Hepatocyte (in vitro differentiated cells): ENCODE results near the gene RAD23B. TPM values are rescaled to one million over a fixed set of nuclear protein-coding genes. Genes with fewer than 3 reads are reported as not detected.

Experiments used
- DNase-seq: peaks from one replicate; pipeline ENCODE4 v3.0.0-alpha.2; 2016; ENCODE audit warnings: low spot score
- H2AFZ ChIP-seq: fragments of 200-600 bp; sonication (generic); 2 replicates; pipeline ENCODE4 v1.6.0; 2016; ENCODE audit warnings: antibody characterized with exemption, mild to moderate bottlenecking
- H3K27ac ChIP-seq: fragments of 200-600 bp; sonication (generic); 2 replicates; pipeline ENCODE4 v1.5.1; 2016; ENCODE audit warnings: mild to moderate bottlenecking
- H3K27me3 ChIP-seq: fragments of 200-600 bp; sonication (generic); 2 replicates; pipeline ENCODE4 v1.6.1; 2016
- H3K36me3 ChIP-seq: fragments of 200-600 bp; sonication (generic); replicated peaks from 2 replicates; pipeline ENCODE4 v1.5.1; 2016; ENCODE audit warnings: low read depth; ENCODE audit not compliant: insufficient read depth
- H3K4me1 ChIP-seq: fragments of 200-600 bp; sonication (generic); 2 replicates; pipeline ENCODE4 v1.5.1; 2016; ENCODE audit warnings: mild to moderate bottlenecking, moderate library complexity; ENCODE audit not compliant: insufficient read depth
- H3K4me2 ChIP-seq: fragments of 200-600 bp; sonication (generic); 2 replicates; pipeline ENCODE4 v1.6.0; 2016
- H3K4me3 ChIP-seq: fragments of 200-600 bp; sonication (generic); 2 replicates; pipeline ENCODE4 v1.5.1; 2016; ENCODE audit warnings: mild to moderate bottlenecking
- H3K79me2 ChIP-seq: fragments of 200-600 bp; sonication (generic); 2 replicates; pipeline ENCODE4 v1.6.0; 2017; ENCODE audit warnings: mild to moderate bottlenecking
- H3K9me2 ChIP-seq: fragments of 200-600 bp; sonication (generic); replicated peaks from 2 replicates; pipeline ENCODE4 v1.6.0; 2017; ENCODE audit warnings: mild to moderate bottlenecking; ENCODE audit not compliant: insufficient read depth
- H3K9me3 ChIP-seq: fragments of 200-600 bp; sonication (generic); 2 replicates; pipeline ENCODE4 v1.5.1; 2016; ENCODE audit warnings: low read depth, mild to moderate bottlenecking
- H4K20me1 ChIP-seq: fragments of 200-600 bp; sonication (generic); 2 replicates; pipeline ENCODE4 v1.6.0; 2016; ENCODE audit warnings: mild to moderate bottlenecking; ENCODE audit not compliant: insufficient read depth, poor library complexity, severe bottlenecking
- EZH2 ChIP-seq: fragments of 200-600 bp; sonication (generic); IDR thresholded peaks from 2 replicates; pipeline ENCODE4 v1.6.1; 2016; ENCODE audit warnings: antibody characterized with exemption, mild to moderate bottlenecking, borderline replicate concordance
- EZH2phosphoT487 ChIP-seq: fragments of 200-600 bp; sonication (generic); IDR thresholded peaks from one replicate; pipeline ENCODE4 v1.6.1; 2018; ENCODE audit warnings: antibody characterized with exemption, mild to moderate bottlenecking, low read depth, moderate library complexity; ENCODE audit not compliant: unreplicated experiment, severe bottlenecking
- WGBS: methylation state at CpG from one replicate; pipeline ENCODE4 v1.1.6; 2016; ENCODE audit warnings: low lambda C conversion rate; ENCODE audit errors: missing lambda C conversion rate; 5-methylcytosine and 5-hydroxymethylcytosine counted together
- polyA plus RNA-seq: library from polyadenylated mRNA; unstranded; fragments of >200 nt; fragmentation: Nextera tagmentation; extraction: Ambion mirVana; gene quantifications from 2 replicates; pipeline ENCODE4 v1.2.1, GENCODE V29; 2016
- total RNA-seq: library from RNA; depleted of rRNA; stranded (reverse); fragments of >200 nt; gene quantifications from 2 replicates; pipeline ENCODE4 v1.2.3, GENCODE V29; 2014
- TF ChIP-seq, protein P1 (sequence below): fragments of 200-600 bp; sonication (generic); IDR thresholded peaks from 2 replicates; pipeline ENCODE4 v1.5.1; 2016; ENCODE audit warnings: antibody characterized with exemption, mild to moderate bottlenecking; ENCODE audit not compliant: poor library complexity

RAD23B gene
- total and polyA plus RNA-seq, 2 experiments from 2014 or later, result 15.9 to 126 TPM

GRCh38 chr9:107367727-107368502, 84.8 kb downstream of the RAD23B start:
- Histone ChIP-seq H3K4me1 (peaks cover 9% of the 10 kb centered on the region), H3K9me3 (no peaks in the 10 kb centered on the region), H2AFZ (no peak overlapping the region), H3K4me3 (no peak overlapping the region), H3K79me2 (no peaks in the 10 kb centered on the region), H3K4me2 (no peak overlapping the region), H4K20me1 (no peaks in the 10 kb centered on the region), H3K9me2 (no peaks in the 10 kb centered on the region), H3K27ac (peak overlapping the region; percentile 76), H3K27me3 (no peaks in the 10 kb centered on the region), H3K36me3 (no peaks in the 10 kb centered on the region)
- WGBS, result 69% methylated on average over 7 of the region's 7 CpGs
- no peak for DNase-seq
- TF ChIP-seq EZH2, result no peak
- TF ChIP-seq EZH2phosphoT487, result no peak
- TF ChIP-seq, protein P1, sequence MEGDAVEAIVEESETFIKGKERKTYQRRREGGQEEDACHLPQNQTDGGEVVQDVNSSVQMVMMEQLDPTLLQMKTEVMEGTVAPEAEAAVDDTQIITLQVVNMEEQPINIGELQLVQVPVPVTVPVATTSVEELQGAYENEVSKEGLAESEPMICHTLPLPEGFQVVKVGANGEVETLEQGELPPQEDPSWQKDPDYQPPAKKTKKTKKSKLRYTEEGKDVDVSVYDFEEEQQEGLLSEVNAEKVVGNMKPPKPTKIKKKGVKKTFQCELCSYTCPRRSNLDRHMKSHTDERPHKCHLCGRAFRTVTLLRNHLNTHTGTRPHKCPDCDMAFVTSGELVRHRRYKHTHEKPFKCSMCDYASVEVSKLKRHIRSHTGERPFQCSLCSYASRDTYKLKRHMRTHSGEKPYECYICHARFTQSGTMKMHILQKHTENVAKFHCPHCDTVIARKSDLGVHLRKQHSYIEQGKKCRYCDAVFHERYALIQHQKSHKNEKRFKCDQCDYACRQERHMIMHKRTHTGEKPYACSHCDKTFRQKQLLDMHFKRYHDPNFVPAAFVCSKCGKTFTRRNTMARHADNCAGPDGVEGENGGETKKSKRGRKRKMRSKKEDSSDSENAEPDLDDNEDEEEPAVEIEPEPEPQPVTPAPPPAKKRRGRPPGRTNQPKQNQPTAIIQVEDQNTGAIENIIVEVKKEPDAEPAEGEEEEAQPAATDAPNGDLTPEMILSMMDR, result no peak

DNA sequence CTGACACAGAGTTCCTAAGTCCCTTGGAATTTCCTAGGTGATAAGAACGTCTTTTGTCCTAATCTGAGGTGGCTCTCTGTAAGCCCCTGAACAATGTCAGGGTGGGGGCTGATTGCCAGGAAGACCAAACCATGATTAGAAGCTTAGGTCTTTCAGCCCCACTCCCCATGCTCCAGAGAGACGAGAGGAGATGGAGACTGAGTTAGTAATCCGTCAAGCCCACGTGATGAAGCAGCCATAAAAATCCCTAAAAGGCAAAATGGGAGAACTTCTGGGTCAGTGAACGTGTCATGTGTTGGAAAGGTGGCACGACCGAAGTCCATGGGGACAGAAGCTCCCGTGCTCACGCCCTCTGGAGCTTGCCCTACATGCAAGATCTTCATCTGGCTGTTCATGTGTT, 85.6 kb downstream of the RAD23B start:
- TF ChIP-seq EZH2phosphoT487, result no peak
- TF ChIP-seq EZH2, result no peak
- TF ChIP-seq, protein P1, result no peak
- Histone ChIP-seq H3K4me1 (peaks cover 8% of the 10 kb centered on the region), H4K20me1 (no peaks in the 10 kb centered on the region), H3K4me2 (peak overlapping the region; percentile 50), H3K79me2 (no peaks in the 10 kb centered on the region), H3K9me3 (no peaks in the 10 kb centered on the region), H3K4me3 (no peak overlapping the region), H3K27ac (peak overlapping the region; percentile 76), H2AFZ (peak overlapping the region; percentile 42), H3K27me3 (no peaks in the 10 kb centered on the region), H3K36me3 (no peaks in the 10 kb centered on the region), H3K9me2 (no peaks in the 10 kb centered on the region)
- DNase-seq, result peak; percentile 70
- WGBS, result 45% methylated on average over 9 of the region's 9 CpGs

DNA sequence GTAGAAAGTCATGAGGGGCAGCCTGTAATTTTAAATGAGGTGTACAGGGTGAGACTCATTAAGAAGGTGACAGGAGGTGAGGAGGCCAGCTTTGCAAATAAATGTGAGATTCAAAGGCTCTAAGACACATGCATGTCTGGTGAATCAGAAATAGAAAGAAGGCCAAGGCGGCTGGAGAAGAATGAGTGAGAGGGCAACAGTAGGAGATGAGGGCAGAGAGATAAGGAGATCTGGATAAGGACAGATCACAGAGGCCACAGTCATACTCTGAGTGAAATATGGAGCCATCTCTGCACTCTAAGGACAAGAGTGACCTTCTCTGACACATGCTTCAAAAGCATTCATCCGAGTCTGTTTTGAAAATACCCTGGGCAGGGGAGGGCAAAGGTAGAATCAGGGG, 90.7 kb downstream of the RAD23B start:
- H3K4me3 ChIP-seq, result no peak overlapping the region
- no peak for DNase-seq
- TF ChIP-seq EZH2phosphoT487 (no peak), EZH2 (no peak)
- TF ChIP-seq, protein P1, result no peak
- H2AFZ ChIP-seq, result no peak overlapping the region
- no peaks in the 10 kb centered on the region for H4K20me1 ChIP-seq
- WGBS, result 64% methylated on average over 2 of the region's 2 CpGs
- no peaks in the 10 kb centered on the region for H3K27me3 ChIP-seq
- no peaks in the 10 kb centered on the region for H3K9me2 ChIP-seq
- H3K4me2 ChIP-seq, result no peak overlapping the region
- no peak overlapping the region for H3K27ac ChIP-seq
- H3K4me1 ChIP-seq, result peaks cover under 1% of the 10 kb centered on the region
- no peaks in the 10 kb centered on the region for H3K36me3 ChIP-seq
- H3K79me2 ChIP-seq, result no peaks in the 10 kb centered on the region
- H3K9me3 ChIP-seq, result no peaks in the 10 kb centered on the region
